HepG2 (cell line): ENCODE data around the gene MRPL58. TPM values are rescaled to one million over a fixed set of nuclear protein-coding genes. Genes with fewer than 3 reads are reported as not detected.

ENCODE experiments used
- ATAC-seq: fragments of 200-7000 bp; cut with Tn5 transposase; 3 replicates; pipeline ENCODE4 v1.9.1; 2020; ENCODE audit warnings: mild to moderate bottlenecking, moderate library complexity
- BruUV-seq: library from RNA; stranded (reverse); fragments of 400-500 nt; replicated peaks from 2 replicates; lab custom pipeline; 2021; lab: Mats Ljungman, UMichigan
- CTCF ChIA-PET: fragments of 300-600 bp; formaldehyde crosslinking; extraction: SDS; loops from one replicate; lab custom pipeline; 2021; ENCODE audit warnings: low total read pairs, inconsistent platforms, low intra/inter-chr PET ratio; lab: Yijun Ruan, JAX
- POLR2A ChIA-PET: fragments of 350-600 bp; sonication (Branson Sonifier 250); formaldehyde crosslinking; loops from one replicate; lab custom pipeline; 2020; ENCODE audit warnings: antibody characterized with exemption, inconsistent platforms; lab: Yijun Ruan, JAX
- DNase-seq: peaks from one replicate; pipeline ENCODE4 v3.0.0-alpha.2; 2015; ENCODE audit warnings: low spot score
- FAIRE-seq: peaks from 3 replicates; lab custom pipeline; 2011; peaks lifted over from hg19 to GRCh38; lab: Jason Lieb, UNC
- H2AFZ ChIP-seq: one replicate; pipeline ENCODE4 v1.6.1; 2011; ENCODE audit warnings: low read length, inconsistent platforms
- H3K27ac ChIP-seq: fragments of 300-600 bp; 3 replicates; pipeline ENCODE4 v1.8.0; 2011; ENCODE audit warnings: mixed run types, mild to moderate bottlenecking, mixed read lengths, low read length, inconsistent platforms; ENCODE audit not compliant: insufficient read depth; ENCODE audit errors: extremely low read length
- H3K27me3 ChIP-seq, 2 experiments: fragments of 200-600 bp in 1 of 2; 2 replicates in 1 of 2; 3 replicates in 1 of 2; pipeline versions ENCODE4 v1.6.0 to v1.8.0; 2011; ENCODE audit warnings: low read length in 2 of 2, mild to moderate bottlenecking in 2 of 2, moderate library complexity in 2 of 2, inconsistent platforms in 1 of 2; ENCODE audit not compliant: insufficient read depth in 2 of 2, control insufficient read depth in 1 of 2
- H3K36me3 ChIP-seq, 2 experiments: fragments of 200-600 bp in 1 of 2; replicated peaks in 1 of 2; 2 replicates in 1 of 2; 3 replicates in 1 of 2; pipeline versions ENCODE4 v1.5.1 to v1.8.0; 2011; ENCODE audit warnings: low read length in 2 of 2, inconsistent platforms in 1 of 2; ENCODE audit not compliant: insufficient read depth in 2 of 2, control insufficient read depth in 1 of 2
- H3K4me1 ChIP-seq: 2 replicates; pipeline ENCODE4 v1.5.1; 2012; ENCODE audit warnings: low read length, inconsistent platforms; ENCODE audit not compliant: insufficient read depth
- H3K4me2 ChIP-seq: 2 replicates; pipeline ENCODE4 v1.6.0; 2011; ENCODE audit warnings: low read depth, low read length, inconsistent platforms
- H3K4me3 ChIP-seq, 3 experiments: fragments of 200-600 bp in 1 of 3; sonication (generic), shearing (Covaris generic) in 1 of 3; replicated peaks in 1 of 3; 2 replicates each; pipeline ENCODE4 v1.5.1; 2011 to 2016; ENCODE audit warnings: low read length in 3 of 3, inconsistent platforms in 2 of 3, low read depth in 2 of 3, mild to moderate bottlenecking in 2 of 3, control low read depth in 1 of 3, mixed read lengths in 1 of 3; ENCODE audit not compliant: insufficient read depth in 1 of 3
- H3K79me2 ChIP-seq: one replicate; pipeline ENCODE4 v1.6.1; 2011; ENCODE audit warnings: low read length, inconsistent platforms; ENCODE audit not compliant: insufficient read depth
- H3K9ac ChIP-seq: 2 replicates; pipeline ENCODE4 v1.6.0; 2011; ENCODE audit warnings: mild to moderate bottlenecking, low read depth, low read length, inconsistent platforms; ENCODE audit not compliant: insufficient read depth
- H3K9me3 ChIP-seq: 2 replicates; pipeline ENCODE4 v1.5.1; 2012; ENCODE audit warnings: mild to moderate bottlenecking, low read length
- H4K20me1 ChIP-seq: 2 replicates; pipeline ENCODE4 v1.6.0; 2011; ENCODE audit warnings: inconsistent platforms, mild to moderate bottlenecking, low read length, moderate library complexity; ENCODE audit not compliant: insufficient read depth
- CEBPB ChIP-seq: IDR thresholded peaks from 2 replicates; pipeline ENCODE4 v1.6.1; 2011; ENCODE audit warnings: low read depth, low read length, improper control_type of control experiment, borderline replicate concordance
- CEBPG ChIP-seq: IDR thresholded peaks from 2 replicates; pipeline ENCODE4 v1.6.1; 2016
- CREB3 ChIP-seq: sonication (generic); formaldehyde crosslinking; IDR thresholded peaks from 2 replicates; pipeline ENCODE4 v1.5.0; 2020; ENCODE audit warnings: missing genetic modification reagents
- CREM ChIP-seq, 2 experiments: sonication (generic) in 1 of 2; formaldehyde crosslinking in 1 of 2; IDR thresholded peaks; 2 replicates each; pipeline versions ENCODE4 v1.4.0 to v1.6.1; 2016 to 2020; ENCODE audit warnings: antibody characterized with exemption in 1 of 2, mild to moderate bottlenecking in 1 of 2, missing genetic modification reagents in 1 of 2
- MLLT10 ChIP-seq: sonication (generic); formaldehyde crosslinking; IDR thresholded peaks from 2 replicates; pipeline ENCODE4 v1.4.0; 2020; ENCODE audit warnings: missing genetic modification reagents
- MYNN ChIP-seq: sonication (generic); formaldehyde crosslinking; IDR thresholded peaks from 2 replicates; pipeline ENCODE4 v1.4.0; 2020; ENCODE audit warnings: mild to moderate bottlenecking, low read depth, missing genetic modification reagents
- NFE2L2 ChIP-seq: fragments of 150-350 bp; IDR thresholded peaks from 2 replicates; pipeline ENCODE4 v1.6.1; 2014; ENCODE audit warnings: low read length
- RCOR2 ChIP-seq: IDR thresholded peaks from 2 replicates; pipeline ENCODE4 v1.6.1; 2016; ENCODE audit warnings: missing biosample characterization, missing genetic modification reagents
- RFX1 ChIP-seq: fragments of 450-650 bp; IDR thresholded peaks from 2 replicates; pipeline ENCODE4 v1.6.1; 2017
- SALL2 ChIP-seq: sonication (generic); formaldehyde crosslinking; IDR thresholded peaks from 2 replicates; pipeline ENCODE4 v1.8.1; 2023; ENCODE audit warnings: mild to moderate bottlenecking, missing genetic modification reagents, inconsistent platforms
- SOX13 ChIP-seq, 3 experiments: fragments of 450-650 bp in 1 of 3; sonication (generic) in 1 of 3; formaldehyde crosslinking in 1 of 3; IDR thresholded peaks in 2 of 3; conservative IDR thresholded peaks in 1 of 3; 2 replicates each; pipeline versions ENCODE4 v1.5.0 to v1.6.1; 2016 to 2020; ENCODE audit warnings: antibody characterized with exemption in 1 of 3, mild to moderate bottlenecking in 1 of 3, missing compliant biosample characterization in 1 of 3, missing genetic modification reagents in 1 of 3, moderate library complexity in 1 of 3
- SOX6 ChIP-seq, 2 experiments: fragments of 450-650 bp in 1 of 2; sonication (generic) in 1 of 2; formaldehyde crosslinking in 1 of 2; IDR thresholded peaks; 2 replicates each; pipeline versions ENCODE4 v1.4.0 to v1.6.1; 2017 to 2020; ENCODE audit warnings: antibody characterized with exemption in 1 of 2, mild to moderate bottlenecking in 1 of 2, missing genetic modification reagents in 1 of 2
- TBP ChIP-seq: sonication (generic); formaldehyde crosslinking; IDR thresholded peaks from 2 replicates; pipeline ENCODE4 v1.5.0; 2020; ENCODE audit warnings: missing genetic modification reagents
- TEAD3 ChIP-seq: optimal IDR thresholded peaks from 2 replicates; pipeline ENCODE3; 2016; ENCODE audit warnings: borderline replicate concordance
- ZFP82 ChIP-seq: sonication (generic); formaldehyde crosslinking; IDR thresholded peaks from 2 replicates; pipeline ENCODE4 v1.5.1; 2020; ENCODE audit warnings: mild to moderate bottlenecking, missing genetic modification reagents, borderline replicate concordance
- ZIK1 ChIP-seq: sonication (generic); formaldehyde crosslinking; IDR thresholded peaks from 2 replicates; pipeline ENCODE4 v1.5.0; 2020; ENCODE audit warnings: mild to moderate bottlenecking, low read depth, missing genetic modification reagents, borderline replicate concordance
- ZNF263 ChIP-seq: sonication (generic); formaldehyde crosslinking; IDR thresholded peaks from 2 replicates; pipeline ENCODE4 v1.4.0; 2020; ENCODE audit warnings: missing genetic modification reagents
- ZNF317 ChIP-seq: sonication (generic); formaldehyde crosslinking; IDR thresholded peaks from 2 replicates; pipeline ENCODE4 v1.5.0; 2020; ENCODE audit warnings: mild to moderate bottlenecking, missing genetic modification reagents
- ZNF605 ChIP-seq: sonication (generic); formaldehyde crosslinking; IDR thresholded peaks from 2 replicates; pipeline ENCODE4 v1.8.0; 2022; ENCODE audit warnings: mild to moderate bottlenecking, missing genetic modification reagents
- ZNF839 ChIP-seq: sonication (generic); formaldehyde crosslinking; IDR thresholded peaks from 2 replicates; pipeline ENCODE4 v1.4.0; 2020; ENCODE audit warnings: missing genetic modification reagents, mild to moderate bottlenecking, borderline replicate concordance
- ZNF879 ChIP-seq: sonication (generic); formaldehyde crosslinking; IDR thresholded peaks from 2 replicates; pipeline ENCODE4 v1.8.1; 2023; ENCODE audit warnings: missing genetic modification reagents
- ZSCAN30 ChIP-seq: sonication (generic); formaldehyde crosslinking; IDR thresholded peaks from 2 replicates; pipeline ENCODE4 v1.5.0; 2020; ENCODE audit warnings: mild to moderate bottlenecking, missing genetic modification reagents
- WGBS: methylation state at CpG from one replicate; pipeline ENCODE4 v1.1.6; 2017; ENCODE audit warnings: low lambda C conversion rate; 5-methylcytosine and 5-hydroxymethylcytosine counted together
- in situ Hi-C: cut with HindIII; loops from 2 replicates; pipeline ENCODE4 v1.10.0; 2017; ENCODE audit warnings: low pct_unique_long_range_greater_than_20kb; ENCODE audit not compliant: extremely low pct_ligation_motif_present
- intact Hi-C: fragments of 100-400 bp; cut with micrococcal nuclease; formaldehyde crosslinking; loops from one replicate; pipeline ENCODE4 v1.10.0; 2022; ENCODE audit not compliant: unreplicated experiment
- polyA plus RNA-seq, 8 experiments: library from polyadenylated mRNA; depleted of rRNA in 3 of 8; stranded (reverse) in 7 of 8; unstranded in 1 of 8; fragments of >200 nt; fragmentation: Illumina TruSeq in 4 of 8; extraction: Trizol in 4 of 8; gene quantifications; 2 replicates each; pipeline versions ENCODE4 v1.2.1 to v1.2.3, GENCODE V29; 2011 to 2016; ENCODE audit warnings: low read depth in 4 of 8, missing spikeins in 1 of 8, mixed read lengths in 1 of 8; ENCODE audit not compliant: insufficient read depth in 1 of 8
- total RNA-seq, 5 experiments: library from RNA; depleted of rRNA; stranded (reverse); fragments of >200 nt; fragmentation: Illumina TruSeq; extraction: Trizol; gene quantifications; 2 replicates each; pipeline ENCODE4 v1.2.3, GENCODE V29; 2016; ENCODE audit warnings: low read depth in 1 of 5
- TF ChIP-seq, protein P1 (sequence below): sonication (generic); formaldehyde crosslinking; IDR thresholded peaks from 2 replicates; pipeline ENCODE4 v1.4.0; 2020; ENCODE audit warnings: missing genetic modification reagents

MRPL58 gene
- total and polyA plus RNA-seq, 2 of the 13 experiments (the other 11 are each of a cell fraction or from before 2014, with no cell fraction given): 44.9 to 68.9 TPM

GRCh38 chr17:74992223-74992622 is 20.2 kb upstream of the MRPL58 start (continued):
- TF ChIP-seq CREB3 (CRISPR knock-in tag) (no peak), ZNF839 (CRISPR knock-in tag) (no peak), ZNF317 (no peak), ZNF605 (CRISPR knock-in tag) (no peak), ZIK1 (CRISPR knock-in tag) (no peak), SALL2 (0 out of 2 replicates have a peak, but pooled peaks have one; percentile 36), MLLT10 (no peak), TBP (no peak), ZFP82 (CRISPR knock-in tag) (0 out of 2 replicates have a peak, but pooled peaks have one; percentile 54), NFE2L2 (no peak), RFX1 (no peak)

DNA sequence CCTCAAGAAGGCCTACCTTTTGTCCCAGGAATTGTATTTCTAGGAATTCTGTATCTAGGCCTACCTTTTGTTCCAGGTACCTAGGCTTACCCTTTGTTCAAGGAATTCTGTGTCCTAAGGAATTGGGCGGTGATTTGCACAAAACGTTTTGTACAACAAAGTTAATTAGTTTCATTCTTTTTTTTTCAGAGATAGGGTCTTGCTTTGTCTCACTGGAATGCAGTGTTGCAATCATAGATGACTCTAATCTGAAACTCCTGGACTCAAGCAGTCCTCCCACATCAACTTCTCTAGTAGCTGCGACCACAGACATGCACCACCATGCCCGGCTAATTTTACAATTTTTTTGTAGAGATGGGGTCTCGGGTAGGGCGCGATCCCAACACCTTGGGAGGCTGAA is 18.0 kb upstream of the MRPL58 start:
- Histone ChIP-seq H3K27ac (no peak overlapping the region), H3K4me1 (peaks cover 38% of the 10 kb centered on the region), H3K4me3 (no peak overlapping the region), H3K27me3 (no peaks in the 10 kb centered on the region; a peak in 1 of 5 replicates), H3K4me2 (no peak overlapping the region), H4K20me1 (no peaks in the 10 kb centered on the region), H2AFZ (no peak overlapping the region), H3K9me3 (no peaks in the 10 kb centered on the region), H3K79me2 (no peaks in the 10 kb centered on the region), H3K9ac (no peak overlapping the region), H3K36me3 (no peaks in the 10 kb centered on the region)
- CTCF ChIA-PET: no interaction called here
- no peak for ATAC-seq
- no TSS peak for BruUV-seq
- no peak for FAIRE-seq
- peak; percentile 39 for DNase-seq
- intact Hi-C loops (no loop called here), in situ Hi-C loops (no loop called here)
- POLR2A ChIA-PET: interaction anchor here (0.9 to 1.0 kb wide), 3 partner anchors 12 to 19 kb away, joined by 3 to 5 read pairs (median 3); partner anchors contain the start of gene MRPL58
- 23% methylated on average over 7 of the region's 7 CpGs for WGBS
- no peak for TF ChIP-seq CREM (IDR thresholded peaks at IDR 0.05)
- TF ChIP-seq CREM (CRISPR knock-in tag; IDR thresholded peaks at IDR 0.05): no peak
- TF ChIP-seq, protein P1, sequence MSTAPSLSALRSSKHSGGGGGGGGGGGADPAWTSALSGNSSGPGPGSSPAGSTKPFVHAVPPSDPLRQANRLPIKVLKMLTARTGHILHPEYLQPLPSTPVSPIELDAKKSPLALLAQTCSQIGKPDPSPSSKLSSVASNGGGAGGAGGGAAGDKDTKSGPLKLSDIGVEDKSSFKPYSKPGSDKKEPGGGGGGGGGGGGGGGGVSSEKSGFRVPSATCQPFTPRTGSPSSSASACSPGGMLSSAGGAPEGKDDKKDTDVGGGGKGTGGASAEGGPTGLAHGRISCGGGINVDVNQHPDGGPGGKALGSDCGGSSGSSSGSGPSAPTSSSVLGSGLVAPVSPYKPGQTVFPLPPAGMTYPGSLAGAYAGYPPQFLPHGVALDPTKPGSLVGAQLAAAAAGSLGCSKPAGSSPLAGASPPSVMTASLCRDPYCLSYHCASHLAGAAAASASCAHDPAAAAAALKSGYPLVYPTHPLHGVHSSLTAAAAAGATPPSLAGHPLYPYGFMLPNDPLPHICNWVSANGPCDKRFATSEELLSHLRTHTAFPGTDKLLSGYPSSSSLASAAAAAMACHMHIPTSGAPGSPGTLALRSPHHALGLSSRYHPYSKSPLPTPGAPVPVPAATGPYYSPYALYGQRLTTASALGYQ (CRISPR knock-in tag): no peak
- TF ChIP-seq ZNF879 (CRISPR knock-in tag): no peak
- no peak for TF ChIP-seq RCOR2 (CRISPR knock-in tag)
- TF ChIP-seq TEAD3: peak; percentile 46
- peak; percentile 78; the same call in 1 of the 2 replicates for TF ChIP-seq CEBPB
- no peak for TF ChIP-seq MYNN
- no peak for TF ChIP-seq ZSCAN30
- TF ChIP-seq SOX13 (IDR thresholded peaks at IDR 0.05): no peak
- peak in 1 of 2 experiments; percentile 42; a peak in 2 of 4 replicates for TF ChIP-seq SOX13 (CRISPR knock-in tag; conservative IDR thresholded peaks at IDR 0.05 in 1 of 2, IDR thresholded peaks at IDR 0.05 in 1 of 2)
- TF ChIP-seq CEBPG (CRISPR knock-in tag): peak; percentile 61
- TF ChIP-seq SOX6 (IDR thresholded peaks at IDR 0.05): no peak
- peak; percentile 24; the same call in 1 of the 2 replicates for TF ChIP-seq SOX6 (CRISPR knock-in tag; IDR thresholded peaks at IDR 0.05)
- TF ChIP-seq ZNF263: peak; percentile 88
